Body of pancreas (tissue), 4 donors: Measurements from ENCODE around the gene CLIP2.

Experiments used
- POLR2A ChIP-seq, 3 donors: fragments of 450-650 bp; IDR thresholded peaks; one replicate each; pipeline ENCODE4 v1.6.1; 2016; ENCODE audit warnings: antibody characterized with exemption in 3 of 3, mild to moderate bottlenecking in 2 of 3
- TF ChIP-seq, protein P1 (sequence below), 7 experiments: fragments of 450-650 bp in 4 of 7; fragments of 200-600 bp in 3 of 7; sonication (generic) in 3 of 7; IDR thresholded peaks; one replicate each; pipeline ENCODE4 v1.5.1; 2016 to 2019; ENCODE audit warnings: antibody characterized with exemption in 7 of 7

DNA sequence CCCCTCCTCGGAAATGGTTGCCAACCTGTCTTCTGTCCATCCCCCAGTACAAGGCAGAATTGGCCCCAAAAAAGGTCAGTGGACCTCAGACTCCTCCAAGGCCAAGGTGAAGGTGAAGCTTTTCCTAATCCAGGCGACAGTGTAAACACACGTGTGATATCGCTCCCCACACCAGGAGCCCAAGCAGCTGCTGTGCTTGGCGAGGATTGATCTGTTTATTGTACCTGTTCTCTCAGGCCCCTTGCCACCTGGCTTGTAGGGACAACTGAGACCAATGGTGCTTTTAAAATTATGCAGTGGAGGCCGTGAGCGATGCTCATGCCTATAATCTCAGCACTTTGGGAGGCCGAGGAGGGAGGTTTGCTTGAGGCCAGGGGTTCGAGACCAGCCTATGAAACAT, 98.4 kb downstream of the CLIP2 start:
- TF ChIP-seq, protein P1, sequence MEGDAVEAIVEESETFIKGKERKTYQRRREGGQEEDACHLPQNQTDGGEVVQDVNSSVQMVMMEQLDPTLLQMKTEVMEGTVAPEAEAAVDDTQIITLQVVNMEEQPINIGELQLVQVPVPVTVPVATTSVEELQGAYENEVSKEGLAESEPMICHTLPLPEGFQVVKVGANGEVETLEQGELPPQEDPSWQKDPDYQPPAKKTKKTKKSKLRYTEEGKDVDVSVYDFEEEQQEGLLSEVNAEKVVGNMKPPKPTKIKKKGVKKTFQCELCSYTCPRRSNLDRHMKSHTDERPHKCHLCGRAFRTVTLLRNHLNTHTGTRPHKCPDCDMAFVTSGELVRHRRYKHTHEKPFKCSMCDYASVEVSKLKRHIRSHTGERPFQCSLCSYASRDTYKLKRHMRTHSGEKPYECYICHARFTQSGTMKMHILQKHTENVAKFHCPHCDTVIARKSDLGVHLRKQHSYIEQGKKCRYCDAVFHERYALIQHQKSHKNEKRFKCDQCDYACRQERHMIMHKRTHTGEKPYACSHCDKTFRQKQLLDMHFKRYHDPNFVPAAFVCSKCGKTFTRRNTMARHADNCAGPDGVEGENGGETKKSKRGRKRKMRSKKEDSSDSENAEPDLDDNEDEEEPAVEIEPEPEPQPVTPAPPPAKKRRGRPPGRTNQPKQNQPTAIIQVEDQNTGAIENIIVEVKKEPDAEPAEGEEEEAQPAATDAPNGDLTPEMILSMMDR (IDR thresholded peaks at IDR 0.05) = peak in 1 of 7 experiments; percentile 11
- TF ChIP-seq POLR2A (IDR thresholded peaks at IDR 0.05) = no peak
